GM12878 (cell line): ENCODE measurements around the gene NSMCE1. TPM values are rescaled to one million over a fixed set of nuclear protein-coding genes. Genes with fewer than 3 reads are reported as not detected.

Experiments
- ATAC-seq: fragments of 200-7000 bp; cut with Tn5 transposase; 3 replicates; pipeline ENCODE4 v1.9.1; 2020; ENCODE audit warnings: mild to moderate bottlenecking, moderate library complexity
- BruUV-seq: library from RNA; stranded (reverse); fragments of 400-500 nt; replicated peaks from 2 replicates; lab custom pipeline; 2021; lab: Mats Ljungman, UMichigan
- CTCF ChIA-PET: fragments of 300-600 bp; sonication (Branson Sonifier 250); formaldehyde crosslinking; extraction: SDS; loops from one replicate; lab custom pipeline; 2021; ENCODE audit warnings: inconsistent platforms; lab: Yijun Ruan, JAX
- POLR2A ChIA-PET: fragments of 350-600 bp; formaldehyde crosslinking; extraction: SDS; loops from one replicate; lab custom pipeline; 2021; ENCODE audit warnings: inconsistent platforms; lab: Charles Lee
- RAD21 ChIA-PET: fragments of 300-600 bp; sonication (Branson Sonifier 250); formaldehyde crosslinking; loops from one replicate; lab custom pipeline; 2023; ENCODE audit warnings: antibody characterized with exemption; ENCODE audit not compliant: unreplicated experiment; lab: Charles Lee
- SMC1A ChIA-PET: fragments of 300-600 bp; sonication (Branson Sonifier 250); formaldehyde crosslinking; loops from one replicate; lab custom pipeline; 2023; ENCODE audit not compliant: unreplicated experiment, uncharacterized antibody; lab: Charles Lee
- DNase-seq: peaks from one replicate; pipeline ENCODE4 v3.0.0-alpha.2; 2011; ENCODE audit warnings: low read depth, low spot score
- FAIRE-seq: peaks from 3 replicates; lab custom pipeline; 2011; peaks lifted over from hg19 to GRCh38; lab: Jason Lieb, UNC
- H2AFZ ChIP-seq: 2 replicates; pipeline ENCODE4 v1.6.0; 2011; ENCODE audit warnings: low read depth, low read length, control low read depth; ENCODE audit not compliant: control insufficient read depth
- H3K27ac ChIP-seq: 2 replicates; pipeline ENCODE4 v1.5.1; 2011; ENCODE audit warnings: control low read depth; ENCODE audit not compliant: control insufficient read depth, insufficient read depth
- H3K27me3 ChIP-seq, 2 experiments: replicated peaks in 1 of 2; 2 replicates each; pipeline versions ENCODE4 v1.6.0 to v1.6.1; 2011; ENCODE audit warnings: low read length in 1 of 2; ENCODE audit not compliant: control insufficient read depth in 2 of 2, insufficient read depth in 2 of 2
- H3K36me3 ChIP-seq, 2 experiments: 2 replicates each; pipeline ENCODE4 v1.5.1; 2011; ENCODE audit warnings: low read length in 1 of 2; ENCODE audit not compliant: control insufficient read depth in 2 of 2, insufficient read depth in 2 of 2
- H3K4me1 ChIP-seq: 2 replicates; pipeline ENCODE4 v1.6.1; 2011; ENCODE audit warnings: mild to moderate bottlenecking, low read length, moderate library complexity, mixed read lengths; ENCODE audit not compliant: control insufficient read depth, insufficient read depth
- H3K4me2 ChIP-seq: 2 replicates; pipeline ENCODE4 v1.6.0; 2011; ENCODE audit warnings: control low read depth; ENCODE audit not compliant: control insufficient read depth, insufficient read depth
- H3K4me3 ChIP-seq: fragments of 200-600 bp; sonication (generic); 2 replicates; pipeline ENCODE4 v1.5.1; 2016
- H3K79me2 ChIP-seq: 2 replicates; pipeline ENCODE4 v1.6.0; 2011; ENCODE audit warnings: low read length; ENCODE audit not compliant: control insufficient read depth, insufficient read depth
- H3K9ac ChIP-seq: 2 replicates; pipeline ENCODE4 v1.8.0; 2011; ENCODE audit warnings: low read length, control low read depth, mixed read lengths; ENCODE audit not compliant: control insufficient read depth, insufficient read depth
- H3K9me3 ChIP-seq: replicated peaks from 3 replicates; pipeline ENCODE4 v1.5.1; 2011; ENCODE audit warnings: mild to moderate bottlenecking, low read length; ENCODE audit not compliant: control insufficient read depth, insufficient read depth
- H4K20me1 ChIP-seq: 2 replicates; pipeline ENCODE4 v1.6.0; 2011; ENCODE audit not compliant: control insufficient read depth, insufficient read depth
- ATF2 ChIP-seq: IDR thresholded peaks from 2 replicates; pipeline ENCODE4 v1.6.1; 2012; ENCODE audit warnings: low read length, inconsistent platforms
- BCLAF1 ChIP-seq: fragments of 450-650 bp; IDR thresholded peaks from 2 replicates; pipeline ENCODE4 v1.6.1; 2017; ENCODE audit warnings: antibody characterized with exemption, mild to moderate bottlenecking, moderate library complexity
- E2F8 ChIP-seq: fragments of 450-650 bp; IDR thresholded peaks from 2 replicates; pipeline ENCODE4 v1.6.1; 2018; ENCODE audit warnings: mild to moderate bottlenecking, low read depth, moderate library complexity; ENCODE audit not compliant: partially characterized antibody
- IRF5 ChIP-seq: fragments of 450-650 bp; IDR thresholded peaks from 2 replicates; pipeline ENCODE4 v1.6.1; 2017; ENCODE audit warnings: borderline replicate concordance
- NFIC ChIP-seq: IDR thresholded peaks from 2 replicates; pipeline ENCODE4 v1.6.1; 2012; ENCODE audit warnings: low read depth, mild to moderate bottlenecking, inconsistent platforms, low read length, moderate library complexity
- SPI1 ChIP-seq: IDR thresholded peaks from 2 replicates; pipeline ENCODE4 v1.6.1; 2011; ENCODE audit warnings: low read depth, mild to moderate bottlenecking, low read length, moderate library complexity, borderline replicate concordance; ENCODE audit not compliant: insufficient read depth
- STAT1 ChIP-seq: fragments of 450-650 bp; conservative IDR thresholded peaks from 2 replicates; pipeline ENCODE4 v1.6.1; 2014; ENCODE audit warnings: antibody characterized with exemption, mild to moderate bottlenecking
- STAT3 ChIP-seq: IDR thresholded peaks from 2 replicates; pipeline ENCODE4 v1.6.1; 2011; ENCODE audit warnings: low read depth, low read length, improper control_type of control experiment
- WGBS: methylation state at CpG from one replicate; pipeline ENCODE4 v1.1.6; 2016; ENCODE audit warnings: low lambda C conversion rate; ENCODE audit not compliant: insufficient replicate concordance, insufficient coverage; ENCODE audit errors: missing lambda C conversion rate; 5-methylcytosine and 5-hydroxymethylcytosine counted together
- in situ Hi-C: fragments of 300-500 bp; cut with MboI; formaldehyde crosslinking; loops from 9 replicates; pipeline ENCODE4 v1.14.3; 2018; ENCODE audit warnings: mixed read lengths
- intact Hi-C: fragments of 100-400 bp; cut with micrococcal nuclease; formaldehyde crosslinking; loops from one replicate; pipeline ENCODE4 v1.14.2; 2022; ENCODE audit not compliant: unreplicated experiment
- polyA plus RNA-seq, 11 experiments: library from polyadenylated mRNA; depleted of rRNA in 4 of 11; unstranded in 6 of 11; stranded (reverse) in 5 of 11; fragments of >200 nt; fragmentation: Nextera tagmentation in 4 of 11; fragmentation: Illumina TruSeq in 1 of 11; extraction: Ambion mirVana in 4 of 11; extraction: Trizol in 1 of 11; gene quantifications; 1 replicate in 1 of 11; 2 replicates in 10 of 11; pipeline versions ENCODE4 v1.2.1 to v1.2.3, GENCODE V29; 2011 to 2016; ENCODE audit warnings: inconsistent platforms in 2 of 11, missing spikeins in 2 of 11, low read depth in 1 of 11
- total RNA-seq, 4 experiments: library from RNA; depleted of rRNA in 3 of 4; stranded (reverse); fragments of >200 nt in 3 of 4; fragmentation: Illumina TruSeq in 1 of 4; extraction: Trizol in 1 of 4; gene quantifications; 2 replicates each; pipeline versions ENCODE4 v1.2.1 to v1.2.3, GENCODE V29; 2013 to 2021

The NSMCE1 gene
- total and polyA plus RNA-seq, 10 of the 15 experiments (the other 5 are each of a cell fraction or from before 2014, with no cell fraction given), result 54.0 to 214 (median 71.4) TPM

GRCh38 chr16:27287051-27287811, 18.7 kb upstream of the NSMCE1 start (continued):
- TF ChIP-seq IRF5, result no peak
- TF ChIP-seq STAT3, result no peak
- TF ChIP-seq ATF2, result no peak

- no peak for ATAC-seq
- ChIA-PET RAD21 (interaction anchor here (1.6 to 3.0 kb wide), 5 partner anchors 12 to 81 kb away, joined by 5 to 16 read pairs (median 8); no protein-coding TSS in a partner anchor), CTCF (interaction anchor here (1.0 to 6.1 kb wide), 4 partner anchors 13 to 51 kb away, joined by 3 to 47 read pairs (median 13); no protein-coding TSS in a partner anchor), POLR2A (interaction anchor here (1.2 to 4.2 kb wide), 2 partner anchors 11 to 32 kb away, joined by 4 to 16 read pairs; no protein-coding TSS in a partner anchor), SMC1A (interaction anchor here (1.2 to 6.3 kb wide), 9 partner anchors 9 to 81 kb away, joined by 3 to 65 read pairs (median 6); no protein-coding TSS in a partner anchor)
- H3K27ac ChIP-seq, result no peak overlapping the region
- H3K4me2 ChIP-seq, result no peak overlapping the region; the same call in 1 of the 2 replicates
- no peak overlapping the region for H3K9ac ChIP-seq
- peaks cover 40% of the 10 kb centered on the region for H3K4me1 ChIP-seq
- no peak for DNase-seq
- BruUV-seq, result no TSS peak
- in situ Hi-C loops, result no loop called here
- H3K79me2 ChIP-seq, result no peaks in the 10 kb centered on the region
- no peak for FAIRE-seq
- H4K20me1 ChIP-seq, result no peaks in the 10 kb centered on the region
- 0 out of 4 replicates have a peak, but pooled peaks cover 0 to 3% of the 10 kb centered on the region in 2 experiments for H3K27me3 ChIP-seq
- H3K9me3 ChIP-seq, result no peaks in the 10 kb centered on the region; the same call in 1 of the 3 replicates
- no peak overlapping the region for H3K4me3 ChIP-seq
- TF ChIP-seq E2F8, result no peak
- TF ChIP-seq NFIC, result no peak
- no peak for TF ChIP-seq BCLAF1
- peak; percentile 73 for TF ChIP-seq SPI1
- TF ChIP-seq IRF5, result no peak
- TF ChIP-seq STAT1, result no peak
- peak overlapping the region; percentile 20; the same call in 1 of the 2 replicates for H2AFZ ChIP-seq
- intact Hi-C loops, result no loop called here
- 79% methylated on average over 4 of the region's 4 CpGs for WGBS
- H3K36me3 ChIP-seq, result no peaks in the 10 kb centered on the region
Measured at GRCh38 chr16:27286451-27286850, 17.9 kb upstream of the NSMCE1 start.
